Activated T-cell treated with anti-CD3 and anti-CD28 coated beads for 24 hours (primary cell): ENCODE measurements around the gene TYMP.

Experiments
- DNase-seq: peaks from one replicate; pipeline ENCODE4 v3.0.0-alpha.2; 2020; ENCODE audit warnings: low read depth

Gene TYMP

DNA sequence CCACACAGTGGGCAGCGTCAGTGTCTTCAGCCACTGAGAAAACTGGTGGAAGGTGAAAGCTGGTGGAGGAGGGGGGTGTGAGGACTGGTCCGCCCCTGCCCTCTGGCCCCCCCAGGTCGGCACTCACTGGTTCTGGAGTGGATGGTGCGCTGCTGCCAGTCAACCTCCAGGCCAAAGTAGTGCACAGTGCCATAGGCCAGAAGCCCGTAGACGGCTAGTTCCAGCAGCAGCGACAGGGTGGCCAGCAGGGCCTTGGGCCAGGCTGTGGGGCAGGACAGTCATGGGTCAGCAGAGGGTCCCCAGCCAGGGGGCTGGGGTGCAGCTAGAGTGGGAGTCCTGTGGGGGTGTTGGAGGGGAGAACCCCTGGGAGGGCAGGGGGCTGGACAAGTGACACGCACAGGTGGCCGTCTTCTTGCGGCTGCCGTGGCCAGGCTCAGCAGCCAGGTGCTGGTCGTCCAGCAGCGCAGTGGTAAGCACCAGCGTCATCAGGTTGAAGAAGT, 24.5 kb downstream of the TYMP start:
- no peak for DNase-seq

DNA sequence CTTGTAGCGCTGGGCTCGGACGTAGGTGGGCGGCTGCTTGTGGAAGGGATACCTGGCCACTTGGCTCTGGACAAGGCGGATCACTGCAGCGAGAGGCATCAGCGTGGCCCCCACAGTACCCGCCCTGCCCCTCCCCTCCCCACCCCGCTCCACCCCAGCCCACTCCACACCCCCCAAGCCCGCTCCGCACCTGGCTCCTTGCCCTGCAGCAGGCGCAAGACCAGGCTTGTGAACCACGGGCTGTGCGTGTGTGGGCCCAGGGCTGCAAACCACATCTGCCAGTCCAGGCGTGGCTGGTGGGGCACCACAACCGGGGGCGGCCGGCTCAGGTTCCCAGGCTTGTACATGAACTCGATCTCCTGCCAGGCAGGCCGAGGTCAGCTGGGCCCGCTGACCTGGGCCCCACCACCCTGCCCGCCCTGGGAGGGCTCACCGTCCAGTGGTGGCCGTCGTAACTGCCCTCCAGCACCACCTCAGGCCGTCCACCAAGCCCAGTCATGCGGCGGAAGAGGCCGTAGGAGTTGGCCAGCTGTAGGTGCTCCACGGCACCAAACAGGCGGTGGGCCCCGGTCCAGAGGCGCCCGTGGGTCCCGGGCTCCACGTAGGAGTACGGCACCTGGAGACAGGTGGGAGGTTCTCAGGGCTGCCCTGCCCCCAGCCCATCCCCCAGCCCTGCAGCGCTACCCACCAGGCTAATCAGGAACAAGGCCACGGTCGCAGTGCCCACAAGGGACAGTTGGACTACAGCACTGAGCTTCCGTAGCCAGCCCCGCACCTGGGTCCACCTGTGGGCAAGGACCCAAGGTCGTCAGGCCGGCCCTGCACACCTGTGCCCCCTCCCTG, 25.2 kb downstream of the TYMP start:
- no peak for DNase-seq

DNA sequence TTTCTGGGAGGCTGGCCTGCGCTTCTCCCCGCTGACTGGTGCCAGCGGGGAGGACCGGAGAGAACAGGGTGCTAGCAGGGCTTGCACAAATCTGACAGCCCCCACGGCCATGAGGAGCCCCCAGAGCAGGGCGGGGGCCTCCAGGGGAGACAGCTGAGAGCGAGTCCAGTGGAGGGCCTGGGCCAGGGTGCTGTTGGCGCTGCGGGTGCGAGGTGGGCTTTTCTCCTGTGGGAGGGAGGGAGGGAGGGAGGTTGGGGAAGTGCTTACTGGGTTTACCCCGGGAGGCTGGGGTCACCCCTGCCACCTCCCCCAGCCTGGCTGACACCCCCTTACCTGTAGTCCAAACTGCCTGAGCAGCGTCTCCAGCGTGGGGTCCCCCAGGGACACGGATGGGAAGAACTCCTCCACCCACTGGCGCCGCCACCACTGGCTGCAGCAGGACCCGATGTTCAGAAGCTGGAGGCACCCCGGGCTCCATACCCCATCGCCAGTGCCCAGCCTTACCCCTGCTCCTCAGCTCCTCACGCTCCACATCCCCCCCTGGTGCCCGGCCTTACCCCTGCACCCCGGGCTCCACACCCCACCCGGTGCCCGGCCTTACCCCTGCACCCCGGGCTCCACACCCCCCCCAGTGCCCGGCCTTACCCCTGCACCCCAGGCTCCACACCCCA, 26.2 kb downstream of the TYMP start:
- no peak for DNase-seq

DNA sequence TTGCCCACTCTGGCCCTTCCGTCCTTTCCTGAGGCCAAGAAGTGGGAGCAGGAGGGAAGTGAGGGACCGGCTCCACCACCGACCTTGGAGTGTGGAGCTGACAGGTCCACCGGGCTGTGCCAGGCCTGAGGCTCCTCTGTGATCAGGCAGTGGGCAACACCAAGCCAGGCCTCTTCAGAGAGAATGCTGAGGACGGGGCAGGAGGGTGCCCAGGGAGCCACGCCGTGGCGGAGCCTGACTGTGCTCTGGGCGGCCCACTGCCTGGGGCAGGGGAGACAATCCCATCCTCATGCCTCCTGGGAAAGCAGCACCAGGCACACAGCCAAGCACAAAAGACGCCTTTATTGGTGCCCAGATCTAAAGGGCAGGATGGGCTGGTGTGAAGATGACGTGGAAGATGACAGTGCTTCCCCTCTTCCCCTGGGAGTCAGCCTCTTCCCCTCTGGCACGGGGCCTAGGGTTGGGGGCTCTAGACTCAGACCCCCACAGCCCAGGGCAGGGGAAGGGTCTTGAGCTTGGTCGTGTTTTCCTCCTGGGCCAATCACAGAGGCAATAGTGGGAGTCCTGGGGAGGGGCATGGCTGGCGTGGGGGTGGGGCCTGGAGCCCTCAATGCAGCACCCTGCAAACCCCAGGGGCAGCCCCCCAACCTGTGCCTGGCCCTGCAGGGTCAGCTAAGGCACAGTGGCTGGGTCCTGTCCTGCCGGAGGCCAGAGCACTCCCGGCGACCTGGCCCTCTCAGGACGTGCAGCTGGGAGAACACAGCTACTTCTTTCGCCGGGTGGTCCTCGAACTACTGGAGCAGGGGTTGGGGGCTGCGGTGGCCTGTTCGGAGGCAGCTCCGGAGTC, 27.0 kb downstream of the TYMP start:
- DNase-seq = no peak

DNA sequence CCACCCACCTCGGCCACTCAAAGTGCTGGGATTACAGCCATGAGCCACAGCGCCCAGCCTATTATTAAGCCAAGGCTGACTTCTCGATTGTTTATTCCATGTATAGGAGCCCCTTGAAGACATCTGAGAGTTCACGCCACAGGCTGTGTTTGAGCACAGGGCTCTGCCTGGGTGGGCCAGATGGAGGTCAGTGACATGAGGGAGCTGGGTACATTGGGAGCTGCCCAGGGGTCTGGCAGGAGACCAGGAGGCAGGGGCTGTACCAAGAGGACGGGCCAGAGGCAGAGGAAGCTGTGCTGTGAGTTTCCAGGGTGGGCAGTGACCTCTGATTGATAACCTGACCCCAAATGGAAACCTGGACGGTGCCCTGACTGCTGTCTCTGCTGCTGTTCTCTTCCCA, 27.7 kb downstream of the TYMP start:
- no peak for DNase-seq

DNA sequence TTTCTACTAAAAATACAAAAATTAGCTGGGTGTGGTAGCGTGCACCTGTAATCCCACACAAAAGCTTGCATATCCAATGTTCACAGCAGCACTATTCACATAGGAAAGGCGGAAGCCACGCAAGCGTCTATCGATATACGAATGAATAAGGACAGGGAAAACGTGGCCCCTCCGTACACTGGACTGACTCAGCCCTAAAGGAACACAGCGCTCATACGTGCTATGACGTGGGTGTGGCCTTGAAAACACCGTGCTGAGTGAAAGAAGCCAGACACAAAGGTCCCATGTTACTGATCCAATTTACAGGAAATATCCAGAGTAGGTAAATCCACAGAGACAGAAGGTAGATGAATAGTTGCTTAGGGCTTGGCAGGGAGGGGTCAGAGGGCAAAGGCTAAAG, 29.4 kb downstream of the TYMP start:
- DNase-seq = no peak

DNA sequence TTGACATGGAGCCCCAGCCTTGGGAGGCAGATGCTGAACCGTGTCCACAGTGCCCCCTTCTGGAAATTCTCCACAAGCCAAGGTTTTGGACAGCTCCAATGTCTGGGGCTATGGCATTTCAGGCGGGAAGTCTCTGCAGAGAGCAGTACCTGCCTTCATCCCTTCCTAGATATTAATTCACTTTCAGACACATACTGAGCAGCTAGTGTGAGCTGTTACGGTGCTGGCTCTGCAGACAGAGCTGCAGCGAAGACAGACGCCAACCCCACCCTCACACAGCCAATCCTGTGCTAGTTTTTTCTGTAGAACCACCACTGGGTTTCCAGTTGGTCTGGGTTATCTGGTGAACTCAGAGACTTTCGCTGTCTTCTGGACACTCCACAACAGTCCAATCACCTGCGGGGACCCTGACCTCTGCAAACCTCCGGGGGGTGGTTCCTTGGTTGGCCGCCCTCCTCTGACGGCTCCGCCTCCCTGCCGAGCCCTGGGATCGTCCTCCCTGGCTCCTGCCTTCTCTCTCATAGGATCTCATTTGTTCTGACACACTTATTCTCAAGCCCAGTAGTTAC, 31.4 kb downstream of the TYMP start:
- DNase-seq = peak; percentile 62

DNA sequence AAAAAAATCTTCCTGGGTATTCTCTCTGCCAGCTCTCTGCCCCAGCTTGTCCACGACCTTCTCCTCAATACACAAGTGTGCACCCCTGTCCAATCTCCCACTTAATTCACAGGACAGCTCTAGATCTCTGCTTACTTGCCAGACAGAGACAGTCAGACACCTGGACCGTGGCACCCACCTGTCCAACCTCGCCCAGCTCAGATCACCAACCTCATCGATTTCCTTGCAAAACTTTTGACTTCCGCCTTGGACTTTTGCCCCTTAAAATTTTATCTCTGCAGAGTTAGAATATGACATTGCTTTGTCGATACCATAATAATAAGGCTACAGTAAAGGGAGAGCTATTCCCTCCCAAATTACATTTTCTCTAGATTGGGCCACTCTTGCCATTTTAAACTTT, 32.7 kb downstream of the TYMP start:
- no peak for DNase-seq

DNA sequence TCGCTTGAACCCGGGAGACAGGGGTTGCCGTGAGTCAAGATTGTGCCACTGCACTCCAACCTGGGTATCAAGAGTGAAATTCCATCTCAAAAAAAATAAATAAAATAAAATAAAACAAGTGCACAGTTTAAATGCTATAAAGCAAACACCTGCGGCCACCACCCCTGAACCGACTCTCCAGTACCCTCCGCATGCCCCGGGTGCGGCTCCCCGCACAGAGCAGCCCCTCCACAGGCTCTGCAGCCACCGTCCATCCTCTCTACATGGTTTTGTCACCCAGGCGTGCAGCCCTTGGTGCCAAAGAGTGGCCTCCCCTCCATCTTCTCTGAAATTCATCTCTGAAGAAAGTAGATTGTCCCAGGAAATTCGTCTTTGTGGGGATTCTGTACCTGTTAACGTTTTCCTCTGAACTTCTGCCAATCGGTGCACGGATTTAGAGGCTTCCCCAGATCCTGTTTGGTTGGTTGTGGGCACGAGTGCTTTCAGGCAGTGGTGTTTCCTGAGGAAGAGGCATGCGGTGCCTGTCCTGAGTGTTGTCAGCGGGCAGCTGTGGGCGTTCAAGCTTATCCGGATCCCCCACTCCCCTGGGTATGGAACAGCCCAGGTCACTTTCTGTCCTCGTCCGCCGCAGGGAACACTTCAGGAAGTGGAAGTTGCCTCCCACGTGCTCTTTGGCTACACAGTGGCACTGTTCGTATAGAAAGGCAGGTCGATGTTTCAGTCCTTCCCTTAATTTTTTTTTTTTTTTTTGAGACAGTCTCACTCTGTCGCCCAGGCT, 39.1 kb downstream of the TYMP start:
- DNase-seq = no peak

DNA sequence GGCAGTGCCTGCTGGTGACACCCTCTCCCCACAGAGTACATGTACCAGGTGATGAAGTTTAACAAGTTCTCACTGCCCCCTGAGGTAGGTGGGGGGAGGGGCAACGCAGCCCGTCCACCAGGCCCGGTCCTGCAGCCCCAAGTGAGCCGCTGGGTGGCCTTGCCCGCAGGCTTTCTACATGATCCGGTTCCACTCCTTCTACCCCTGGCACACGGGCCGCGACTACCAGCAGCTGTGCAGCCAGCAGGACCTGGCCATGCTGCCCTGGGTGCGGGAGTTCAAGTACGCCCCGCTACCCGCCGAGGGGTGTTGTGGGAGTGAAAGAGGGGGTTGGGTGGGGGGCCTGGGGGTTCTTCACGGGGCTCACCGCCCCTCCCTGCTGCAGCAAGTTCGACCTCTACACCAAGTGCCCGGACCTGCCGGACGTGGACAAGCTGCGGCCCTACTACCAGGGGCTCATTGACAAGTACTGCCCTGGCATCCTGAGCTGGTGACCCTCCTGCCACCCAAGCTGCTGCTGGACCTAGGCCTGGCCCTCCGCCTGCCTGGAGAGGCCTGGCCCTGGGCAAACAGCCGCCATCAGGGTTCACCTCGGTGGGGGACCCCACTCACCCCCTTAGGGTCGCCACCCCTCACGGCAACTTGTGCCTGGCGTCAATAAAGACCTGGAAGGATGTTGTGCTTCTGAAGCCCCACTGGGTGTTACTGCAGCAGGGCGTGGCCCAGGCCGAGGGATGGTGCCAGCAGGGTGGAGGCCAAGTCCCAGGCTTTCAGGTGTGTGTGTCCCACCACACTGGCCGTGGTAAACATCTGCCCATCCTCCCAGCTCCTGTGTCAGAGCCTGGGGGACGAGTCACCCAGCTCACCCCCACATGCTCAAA, 40.2 kb downstream of the TYMP start:
- no peak for DNase-seq

DNA sequence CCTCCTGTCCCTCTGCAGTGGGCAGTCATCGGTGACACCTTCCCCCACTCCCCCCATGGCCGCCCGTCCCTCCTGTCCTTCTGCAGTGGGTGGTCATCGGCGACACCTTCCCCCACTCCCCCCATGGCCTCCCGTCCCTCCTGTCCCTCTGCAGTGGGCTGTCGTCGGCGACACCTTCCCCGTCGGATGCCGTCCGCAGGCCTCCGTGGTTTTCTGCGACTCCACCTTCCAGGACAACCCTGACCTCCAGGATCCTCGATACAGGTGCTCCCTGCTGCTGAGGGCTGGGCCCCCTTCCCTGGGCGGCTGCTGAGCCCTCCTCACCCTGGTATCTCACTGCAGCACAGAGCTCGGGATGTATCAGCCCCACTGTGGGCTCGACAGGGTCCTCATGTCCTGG, 40.9 kb downstream of the TYMP start:
- no peak for DNase-seq

DNA sequence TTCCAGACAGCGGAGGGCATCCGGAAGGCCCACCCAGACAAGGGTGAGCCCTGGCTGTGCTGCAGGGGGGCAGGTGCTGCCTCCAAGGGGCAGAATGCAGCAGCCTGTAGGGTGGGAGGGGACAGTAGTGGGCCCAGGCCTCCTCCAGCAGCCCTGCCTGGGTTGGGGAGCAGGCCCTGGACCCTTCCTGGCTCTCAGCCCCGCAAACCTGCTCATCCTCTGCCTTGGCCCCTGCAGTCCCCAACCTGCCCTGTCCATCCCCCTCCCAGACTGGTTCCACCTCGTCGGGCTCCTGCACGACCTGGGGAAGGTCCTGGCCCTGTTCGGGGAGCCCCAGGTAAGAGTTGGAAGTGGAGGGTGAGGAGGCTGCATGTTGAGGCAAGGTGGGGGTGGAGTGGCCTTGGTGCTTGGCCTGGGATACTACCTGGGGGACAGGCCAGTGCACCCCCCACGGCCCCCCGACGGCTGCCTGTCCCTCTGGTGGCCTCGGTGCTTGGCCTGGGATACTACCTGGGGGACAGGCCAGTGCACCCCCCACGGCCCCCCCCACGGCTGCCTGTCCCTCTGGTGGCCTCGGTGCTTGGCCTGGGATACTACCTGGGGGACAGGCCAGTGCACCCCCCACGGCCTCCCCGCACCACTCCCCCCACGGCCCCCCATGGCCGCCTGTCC, 41.7 kb downstream of the TYMP start:
- DNase-seq = no peak

DNA sequence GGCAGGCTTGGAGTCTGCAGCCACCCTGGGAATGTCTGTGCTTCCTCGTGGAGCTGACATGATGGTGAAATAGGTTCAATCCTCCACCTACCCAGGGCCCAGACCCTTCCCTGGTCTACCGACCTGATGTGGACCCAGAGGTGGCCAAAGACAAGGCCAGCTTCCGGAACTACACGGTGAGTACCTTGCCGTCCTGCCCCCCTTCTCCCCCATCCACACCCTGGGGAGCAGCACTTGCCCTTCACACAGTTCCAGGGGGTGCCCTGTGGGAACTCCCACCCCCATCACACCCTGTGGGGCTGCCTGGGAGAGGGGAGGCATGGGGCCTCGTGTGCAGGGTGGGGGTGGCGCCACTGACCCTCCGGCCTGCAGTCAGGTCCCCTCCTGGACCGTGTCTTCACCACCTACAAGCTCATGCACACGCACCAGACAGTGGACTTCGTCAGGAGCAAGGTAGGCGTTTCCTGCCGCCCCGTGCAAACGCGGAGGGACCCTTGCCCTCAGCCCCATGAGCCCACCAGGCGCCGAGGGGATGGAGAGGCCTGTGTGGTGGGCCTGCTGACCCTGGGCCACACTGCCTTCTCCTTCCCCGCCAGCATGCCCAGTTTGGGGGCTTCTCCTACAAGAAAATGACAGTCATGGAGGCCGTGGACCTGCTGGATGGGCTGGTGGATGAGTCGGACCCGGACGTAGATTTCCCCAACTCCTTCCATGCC, 42.4 kb downstream of the TYMP start:
- no peak for DNase-seq

DNA sequence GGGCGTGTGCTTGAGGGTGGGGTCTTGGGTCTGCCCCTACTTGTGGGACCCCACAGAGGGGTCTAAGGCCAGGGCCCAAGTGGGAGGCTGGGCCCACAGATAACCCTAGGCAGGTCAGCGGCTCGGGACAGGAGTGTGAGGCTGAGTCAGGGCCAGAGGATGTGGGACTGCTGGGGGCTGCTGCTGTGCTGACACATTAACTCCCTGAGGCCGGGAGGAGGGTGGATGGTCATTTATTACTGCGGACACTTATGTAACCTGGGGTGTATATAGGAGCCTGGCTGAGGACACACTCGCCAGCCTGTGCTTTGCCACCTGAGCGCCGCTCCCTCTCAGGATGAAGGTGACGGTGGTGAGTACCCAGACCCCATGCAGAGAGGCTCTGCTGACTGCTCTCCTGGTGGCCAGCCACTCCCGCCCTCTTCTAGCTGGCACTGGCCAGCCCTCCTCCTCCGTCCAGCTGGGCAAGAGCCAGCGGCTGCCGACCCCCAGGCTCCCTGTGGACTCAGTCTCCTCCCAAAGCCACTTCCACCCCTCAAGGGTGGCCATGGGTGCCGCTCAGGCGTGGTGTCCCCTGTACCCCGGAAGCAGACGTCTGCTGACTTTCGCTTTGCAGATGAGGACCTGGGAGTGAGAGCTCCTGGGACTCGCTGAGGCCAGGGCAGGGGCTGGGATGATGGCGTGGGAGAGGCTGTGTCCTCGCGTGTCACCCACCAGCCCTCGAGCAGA, 43.1 kb downstream of the TYMP start, which contains the start of gene MIOX:
MIOX (plus strand) TSS at position 299 of the 729 bp plus-strand sequence; CDS start at position 338, 39 bp downstream.
- DNase-seq = no peak

DNA sequence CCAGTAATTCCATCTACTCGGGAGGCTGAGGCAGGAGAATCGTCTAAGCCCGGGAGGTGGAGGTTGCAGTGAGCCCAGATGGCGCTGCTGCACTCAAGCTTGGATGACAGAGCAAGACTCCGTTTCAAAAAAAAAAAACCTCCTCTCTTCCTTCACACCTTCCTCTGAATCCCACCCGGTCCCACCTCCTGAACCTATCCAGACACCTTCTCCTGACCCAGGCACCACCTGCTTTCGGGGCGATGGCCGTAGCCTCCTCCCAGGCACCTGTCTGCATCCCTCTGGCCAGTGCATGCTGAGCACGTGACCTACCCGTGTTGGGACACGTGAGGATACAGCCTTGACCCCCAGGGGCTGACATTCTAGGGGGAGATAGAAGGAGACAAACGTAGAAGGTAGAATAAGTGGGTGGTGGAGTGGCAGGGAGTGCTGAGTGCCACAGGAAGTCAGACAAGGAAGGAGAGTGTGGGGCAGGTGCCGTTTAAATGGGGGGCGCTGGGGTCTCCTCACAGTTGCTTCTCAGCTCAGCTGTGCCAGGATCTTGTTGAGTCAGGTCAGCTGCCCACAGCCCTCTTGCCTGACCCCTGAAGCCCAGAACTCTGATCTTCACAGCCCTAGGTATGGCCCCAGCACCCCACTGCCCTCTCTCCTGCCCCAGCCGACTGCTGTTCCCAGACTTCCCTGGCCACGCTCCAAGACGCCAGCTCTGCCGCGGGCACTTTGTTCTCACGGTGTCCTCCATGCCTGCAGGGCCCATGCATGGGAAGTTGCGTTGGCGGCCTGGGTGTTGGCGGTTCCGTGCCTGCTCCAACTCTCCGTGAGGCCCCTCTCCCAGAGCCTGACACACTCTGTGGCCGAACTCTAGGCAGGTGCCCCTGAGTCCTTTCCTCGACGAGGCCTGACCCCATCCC, 44.3 kb downstream of the TYMP start:
- DNase-seq = no peak

DNA sequence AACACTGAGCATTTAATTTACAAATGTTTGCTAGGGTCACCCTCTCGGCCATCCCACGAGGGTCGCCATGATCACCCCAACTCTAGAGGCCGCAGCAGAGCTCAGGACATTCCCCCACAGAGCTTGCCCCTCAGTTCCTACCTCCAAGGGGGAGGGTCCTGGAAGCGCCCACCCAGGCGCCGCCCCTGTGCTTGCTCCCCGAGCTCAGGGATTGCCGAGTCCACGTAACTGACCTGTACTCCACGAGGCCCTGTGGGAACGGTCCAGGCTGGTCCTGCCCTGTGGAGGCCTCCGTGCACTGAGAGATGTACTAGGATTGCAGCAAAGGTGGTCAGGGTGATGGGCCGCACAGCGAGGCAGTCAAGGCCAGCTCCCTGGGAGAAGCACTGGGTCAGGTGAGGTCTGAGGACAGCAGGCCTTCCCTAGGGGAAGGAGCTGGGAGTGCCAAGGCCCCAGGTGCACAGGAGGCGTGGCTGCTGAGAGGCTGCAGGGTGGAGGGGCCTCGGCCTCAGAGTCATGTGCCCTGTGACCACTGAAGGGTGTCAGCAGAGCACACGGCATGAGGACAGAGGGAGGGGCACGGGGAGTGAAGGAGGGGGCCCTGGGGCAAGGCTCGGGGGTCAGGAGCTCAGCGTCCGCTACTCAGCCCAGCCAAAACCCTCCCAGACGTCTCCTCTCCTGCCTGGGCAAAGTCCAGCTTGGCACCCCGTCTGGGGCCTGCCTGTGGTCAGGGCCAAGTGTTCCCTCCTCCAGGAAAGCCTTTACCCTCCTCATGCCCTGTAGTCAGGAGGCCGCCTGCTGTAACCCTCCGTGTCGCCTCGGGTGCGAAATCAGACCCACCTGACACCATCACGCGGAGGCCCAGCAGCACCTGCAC, 45.6 kb downstream of the TYMP start:
- no peak for DNase-seq
